Transverse colon (tissue), 4 donors: Measurements from ENCODE around the gene SERPINB5. TPM values are rescaled to one million over a fixed set of nuclear protein-coding genes. Genes with fewer than 3 reads are reported as not detected.

Source experiments
- DNase-seq: peaks from one replicate; pipeline ENCODE4 v3.0.0-alpha.2; 2019
- H3K27ac ChIP-seq, 4 donors: fragments of 200-600 bp; sonication (generic); 2 replicates each; pipeline ENCODE4 v1.5.1; 2016 to 2018; ENCODE audit warnings: inconsistent platforms in 4 of 4
- H3K27me3 ChIP-seq: fragments of 200-600 bp; sonication (generic); 2 replicates; pipeline ENCODE4 v1.5.1; 2017; ENCODE audit warnings: inconsistent platforms
- H3K36me3 ChIP-seq, 4 donors: fragments of 200-600 bp; sonication (generic); 2 replicates each; pipeline ENCODE4 v1.5.1; 2017 to 2019; ENCODE audit warnings: inconsistent platforms in 4 of 4
- H3K4me1 ChIP-seq, 4 donors: fragments of 200-600 bp; sonication (generic); 2 replicates each; pipeline ENCODE4 v1.5.1; 2017 to 2020; ENCODE audit warnings: inconsistent platforms in 4 of 4
- H3K4me3 ChIP-seq, 4 donors: fragments of 200-600 bp; sonication (generic); 1 replicate in 1 of 4; 2 replicates in 3 of 4; pipeline versions ENCODE4 v1.5.1 to v1.6.1; 2017 to 2019; ENCODE audit warnings: inconsistent platforms in 4 of 4
- H3K9me3 ChIP-seq, 2 donors: fragments of 200-600 bp; sonication (generic); 2 replicates each; pipeline ENCODE4 v1.5.1; 2017 to 2019; ENCODE audit warnings: inconsistent platforms in 2 of 2
- CTCF ChIP-seq, 5 experiments: fragments of 200-600 bp in 3 of 5; fragments of 450-650 bp in 2 of 5; sonication (generic) in 3 of 5; IDR thresholded peaks; 1 replicate in 2 of 5; 2 replicates in 3 of 5; pipeline ENCODE4 v1.5.1; 2016 to 2017; ENCODE audit warnings: antibody characterized with exemption in 5 of 5, inconsistent platforms in 3 of 5, mild to moderate bottlenecking in 2 of 5, moderate library complexity in 1 of 5
- EP300 ChIP-seq: sonication (generic); formaldehyde crosslinking; IDR thresholded peaks from one replicate; pipeline ENCODE4 v1.6.1; 2017; ENCODE audit warnings: antibody characterized with exemption, low read depth
- POLR2A ChIP-seq: fragments of 450-650 bp; IDR thresholded peaks from one replicate; pipeline ENCODE4 v1.6.1; 2016; ENCODE audit warnings: antibody characterized with exemption, mild to moderate bottlenecking, moderate library complexity
- POLR2AphosphoS5 ChIP-seq, 3 donors: sonication (generic); formaldehyde crosslinking; IDR thresholded peaks; one replicate each; pipeline ENCODE4 v1.6.1; 2016; ENCODE audit warnings: antibody characterized with exemption in 3 of 3
- WGBS, 2 donors: methylation state at CpG; one replicate each; pipeline ENCODE4 v1.1.5; 2018; ENCODE audit warnings: low coverage in 1 of 2; 5-methylcytosine and 5-hydroxymethylcytosine counted together
- in situ Hi-C, 4 donors: fragments of 200-750 bp; cut with MboI; loops; one replicate each; pipeline versions ENCODE4 v1.15.0 to v1.15.1; 2017; ENCODE audit warnings: low sequenced_read_pairs in 3 of 4, low pct_ligation_motif_present in 1 of 4, low pct_unique_long_range_greater_than_20kb in 1 of 4
- intact Hi-C: fragments of 100-400 bp; cut with DNase I; formaldehyde crosslinking; loops from one replicate; pipeline ENCODE4 v1.15.1; 2023; ENCODE audit warnings: low total_unique reads
- total RNA-seq, 4 donors: library from RNA; depleted of rRNA; stranded (reverse); fragments of >200 nt; gene quantifications; one replicate each; pipeline ENCODE4 v1.1.0, GENCODE V29; 2016

SERPINB5 gene
- total RNA-seq, 4 donors from 2014 or later, result 0.79 to 3.6 (median 1.2) TPM

- no peak for TF ChIP-seq POLR2A
- peak in 4 of 5 experiments; percentile 11 to 36 (median 29) for TF ChIP-seq CTCF (IDR thresholded peaks at IDR 0.05)
- no peak for TF ChIP-seq POLR2AphosphoS5 (IDR thresholded peaks at IDR 0.05)
- Histone ChIP-seq H3K4me3 (no peak overlapping the region), H3K9me3 (no peaks in the 10 kb centered on the region), H3K36me3 (no peaks in the 10 kb centered on the region), H3K4me1 (no peaks in the 10 kb centered on the region), H3K27ac (no peak overlapping the region), H3K27me3 (no peaks in the 10 kb centered on the region)
- in situ Hi-C loops (loop anchor here (25.0 kb wide), 3 partner anchors 326 to 476 kb away; partner anchors contain the start of gene HMSD (in 1 of the 4)), intact Hi-C loops (no loop called here)
- WGBS, 2 donors, result 36 to 43% methylated on average over 6 to 7 of the region's 7 CpGs
- DNase-seq, result no peak
Measured at GRCh38 chr18:63511285-63511684, 34.5 kb downstream of the SERPINB5 start.

- DNase-seq, result no peak
- 61 to 69% methylated on average over 3 to 6 of the region's 6 CpGs for WGBS, 2 donors
- Histone ChIP-seq H3K36me3 (no peaks in the 10 kb centered on the region), H3K27me3 (no peaks in the 10 kb centered on the region), H3K4me3 (no peak overlapping the region), H3K4me1 (peaks cover 0 to 4% (median 2%) of the 10 kb centered on the region in 4 donors), H3K27ac (no peak overlapping the region), H3K9me3 (no peaks in the 10 kb centered on the region)
- TF ChIP-seq POLR2AphosphoS5 (IDR thresholded peaks at IDR 0.05), result no peak
- no peak for TF ChIP-seq POLR2A
- TF ChIP-seq EP300, result no peak
- in situ Hi-C loops (loop anchor here (25.0 kb wide), 3 partner anchors 323 to 473 kb away; partner anchors contain the start of gene HMSD (in 1 of the 4)), intact Hi-C loops (no loop called here)
Measured at GRCh38 chr18:63514326-63514725, 37.6 kb downstream of the SERPINB5 start.

GRCh38 chr18:63514888-63515678 lies 38.3 kb downstream of the SERPINB5 start:
- H3K4me1 ChIP-seq, result peaks cover 0 to 4% (median 2%) of the 10 kb centered on the region in 4 donors
- WGBS, 2 donors, result 64 to 66% methylated on average over 7 to 9 of the region's 9 CpGs
- no peaks in the 10 kb centered on the region for H3K9me3 ChIP-seq
- in situ Hi-C loops, result loop anchor here (25.0 kb wide), 3 partner anchors 322 to 472 kb away; partner anchors contain the start of gene HMSD (in 1 of the 4)
- no peaks in the 10 kb centered on the region for H3K36me3 ChIP-seq
- intact Hi-C loops, result loop anchor here (5.0 kb wide), 1 partner anchor 327 kb away; no protein-coding TSS in a partner anchor
- no peak overlapping the region for H3K27ac ChIP-seq
- no peaks in the 10 kb centered on the region for H3K27me3 ChIP-seq
- DNase-seq, result no peak
- TF ChIP-seq CTCF (IDR thresholded peaks at IDR 0.05) (no peak), EP300 (no peak), POLR2AphosphoS5 (IDR thresholded peaks at IDR 0.05) (no peak), POLR2A (no peak)
- no peak overlapping the region for H3K4me3 ChIP-seq

GRCh38 chr18:63515801-63516200 lies 39.0 kb downstream of the SERPINB5 start:
- intact Hi-C loops (loop anchor here (5.0 kb wide), 1 partner anchor 326 kb away; no protein-coding TSS in a partner anchor), in situ Hi-C loops (loop anchor here (25.0 kb wide), 3 partner anchors 322 to 472 kb away; partner anchors contain the start of gene HMSD (in 1 of the 4))
- Histone ChIP-seq H3K36me3 (no peaks in the 10 kb centered on the region), H3K27ac (no peak overlapping the region), H3K4me1 (peaks cover 0 to 4% (median 2%) of the 10 kb centered on the region in 4 donors), H3K4me3 (no peak overlapping the region), H3K27me3 (no peaks in the 10 kb centered on the region), H3K9me3 (no peaks in the 10 kb centered on the region)
- no peak for DNase-seq
- TF ChIP-seq CTCF (IDR thresholded peaks at IDR 0.05) (no peak), POLR2AphosphoS5 (IDR thresholded peaks at IDR 0.05) (no peak), EP300 (no peak), POLR2A (no peak)
- 14 to 47% methylated on average over 1 of the region's 1 CpG for WGBS, 2 donors
